Right lobe of liver (tissue), 6 donors: ENCODE results near the gene DNAH17. TPM values are rescaled to one million over a fixed set of nuclear protein-coding genes. Genes with fewer than 3 reads are reported as not detected.

ENCODE experiments used
- ATAC-seq, 4 donors: fragments of 200-7000 bp; cut with Tn5 transposase; one replicate each; pipeline ENCODE4 v1.9.1; 2020; ENCODE audit warnings: mild to moderate bottlenecking in 4 of 4, moderate library complexity in 4 of 4
- DNase-seq, 3 donors: peaks; one replicate each; pipeline ENCODE4 v3.0.0-alpha.2; 2020
- H3K27ac ChIP-seq, 3 donors: fragments of 200-600 bp; one replicate each; pipeline ENCODE4 v1.8.0; 2022
- H3K27me3 ChIP-seq, 2 donors: fragments of 200-600 bp; one replicate each; pipeline ENCODE4 v1.8.0; 2022
- H3K36me3 ChIP-seq, 4 donors: fragments of 200-600 bp; sonication (generic) in 1 of 4; one replicate each; pipeline versions ENCODE4 v1.5.1 to v1.8.0; 2017 to 2022; ENCODE audit warnings: control low read depth in 1 of 4
- H3K4me1 ChIP-seq, 4 donors: fragments of 200-600 bp; sonication (generic) in 1 of 4; one replicate each; pipeline versions ENCODE4 v1.5.1 to v1.8.0; 2017 to 2022; ENCODE audit warnings: control low read depth in 1 of 4
- H3K4me3 ChIP-seq, 3 donors: fragments of 200-600 bp; one replicate each; pipeline ENCODE4 v1.8.0; 2022
- H3K9me3 ChIP-seq, 4 donors: fragments of 200-600 bp; sonication (generic) in 1 of 4; one replicate each; pipeline versions ENCODE4 v1.5.1 to v1.8.0; 2017 to 2022; ENCODE audit warnings: control low read depth in 1 of 4
- POLR2A ChIP-seq: fragments of 450-650 bp; IDR thresholded peaks from one replicate; pipeline ENCODE4 v1.6.1; 2017; ENCODE audit warnings: antibody characterized with exemption, mild to moderate bottlenecking
- WGBS: methylation state at CpG from one replicate; pipeline ENCODE4 v1.1.6; 2018; ENCODE audit warnings: low coverage, low lambda C conversion rate; ENCODE audit not compliant: insufficient coverage; ENCODE audit errors: missing lambda C conversion rate; 5-methylcytosine and 5-hydroxymethylcytosine counted together
- intact Hi-C, 2 donors: fragments of 100-400 bp; cut with DNase I; formaldehyde crosslinking; loops; one replicate each; pipeline versions ENCODE4 v1.11.2 to v1.14.1; 2022
- total RNA-seq, 6 experiments: library from RNA; depleted of rRNA in 2 of 6; stranded (reverse); fragments of >200 nt in 2 of 6; fragmentation: NEBNext Ultra II Directional in 3 of 6; extraction: Animal tissue kit (Norgen Biotek cat#: 25700) in 3 of 6; gene quantifications; one replicate each; pipeline versions ENCODE4 v1.1.0 to v1.2.4, GENCODE V29; 2016 to 2023
- TF ChIP-seq, protein P1 (sequence below), 4 donors: fragments of 200-600 bp in 3 of 4; fragments of 450-650 bp in 1 of 4; IDR thresholded peaks; one replicate each; pipeline versions ENCODE4 v1.5.1 to v1.8.0; 2016 to 2022; ENCODE audit warnings: antibody characterized with exemption in 4 of 4, mild to moderate bottlenecking in 2 of 4
- donor health status: DM: no; HTN: yes; CAD: no.
- donor health status: DM: no; HTN: no; CAD: no.
- donor health status: DM: no; HTN: no; CAD: no.
- donor health status: DM: no; HTN: yes; CAD: no.
- donor health status: DM: no; HTN: yes; CAD: no.

DNAH17 gene
- total RNA-seq, 6 experiments from 2014 or later: 0.04 TPM; not detected in 5

DNA sequence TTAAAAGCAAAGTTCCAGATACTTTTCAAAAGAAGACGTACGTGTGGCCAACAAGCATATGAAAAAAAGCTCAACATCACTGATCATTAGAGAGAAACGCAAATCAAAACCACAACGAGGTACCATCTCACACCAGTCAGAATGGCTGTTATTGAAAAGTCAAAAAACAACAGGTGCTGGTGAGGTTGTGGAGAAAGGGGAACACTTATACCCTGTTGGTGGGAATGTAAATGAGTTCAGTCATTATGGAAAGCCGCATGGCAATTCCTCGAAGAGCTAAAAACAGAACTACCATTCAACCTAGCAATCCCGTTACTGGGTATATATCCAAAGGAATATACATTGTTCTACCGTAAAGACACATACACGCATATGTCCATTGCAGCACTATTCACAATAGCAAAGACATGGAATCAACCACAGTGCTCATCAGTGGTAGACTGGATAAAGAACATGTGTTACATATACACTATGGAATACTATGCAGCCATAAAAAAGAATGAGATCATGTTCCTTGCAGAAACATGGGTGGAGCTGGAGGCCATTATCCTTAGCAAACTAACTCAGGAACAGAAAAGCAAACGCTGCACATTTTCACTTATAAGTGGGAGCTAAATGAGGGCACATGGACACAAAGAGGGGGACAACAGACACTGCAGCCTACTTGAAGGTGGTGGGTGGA, 31.1 kb upstream of the DNAH17 start:
- no peaks in the 10 kb centered on the region for H3K27me3 ChIP-seq
- H3K27ac ChIP-seq: no peak overlapping the region
- H3K4me3 ChIP-seq: no peak overlapping the region
- no peaks in the 10 kb centered on the region for H3K9me3 ChIP-seq
- H3K36me3 ChIP-seq: no peaks in the 10 kb centered on the region
- ATAC-seq (no peak), DNase-seq (no peak)
- H3K4me1 ChIP-seq: no peaks in the 10 kb centered on the region
- intact Hi-C loops: no loop called here
- 82% methylated on average over 6 of the region's 10 CpGs for WGBS
- TF ChIP-seq, protein P1, sequence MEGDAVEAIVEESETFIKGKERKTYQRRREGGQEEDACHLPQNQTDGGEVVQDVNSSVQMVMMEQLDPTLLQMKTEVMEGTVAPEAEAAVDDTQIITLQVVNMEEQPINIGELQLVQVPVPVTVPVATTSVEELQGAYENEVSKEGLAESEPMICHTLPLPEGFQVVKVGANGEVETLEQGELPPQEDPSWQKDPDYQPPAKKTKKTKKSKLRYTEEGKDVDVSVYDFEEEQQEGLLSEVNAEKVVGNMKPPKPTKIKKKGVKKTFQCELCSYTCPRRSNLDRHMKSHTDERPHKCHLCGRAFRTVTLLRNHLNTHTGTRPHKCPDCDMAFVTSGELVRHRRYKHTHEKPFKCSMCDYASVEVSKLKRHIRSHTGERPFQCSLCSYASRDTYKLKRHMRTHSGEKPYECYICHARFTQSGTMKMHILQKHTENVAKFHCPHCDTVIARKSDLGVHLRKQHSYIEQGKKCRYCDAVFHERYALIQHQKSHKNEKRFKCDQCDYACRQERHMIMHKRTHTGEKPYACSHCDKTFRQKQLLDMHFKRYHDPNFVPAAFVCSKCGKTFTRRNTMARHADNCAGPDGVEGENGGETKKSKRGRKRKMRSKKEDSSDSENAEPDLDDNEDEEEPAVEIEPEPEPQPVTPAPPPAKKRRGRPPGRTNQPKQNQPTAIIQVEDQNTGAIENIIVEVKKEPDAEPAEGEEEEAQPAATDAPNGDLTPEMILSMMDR (IDR thresholded peaks at IDR 0.05): no peak
- TF ChIP-seq POLR2A: no peak

DNA sequence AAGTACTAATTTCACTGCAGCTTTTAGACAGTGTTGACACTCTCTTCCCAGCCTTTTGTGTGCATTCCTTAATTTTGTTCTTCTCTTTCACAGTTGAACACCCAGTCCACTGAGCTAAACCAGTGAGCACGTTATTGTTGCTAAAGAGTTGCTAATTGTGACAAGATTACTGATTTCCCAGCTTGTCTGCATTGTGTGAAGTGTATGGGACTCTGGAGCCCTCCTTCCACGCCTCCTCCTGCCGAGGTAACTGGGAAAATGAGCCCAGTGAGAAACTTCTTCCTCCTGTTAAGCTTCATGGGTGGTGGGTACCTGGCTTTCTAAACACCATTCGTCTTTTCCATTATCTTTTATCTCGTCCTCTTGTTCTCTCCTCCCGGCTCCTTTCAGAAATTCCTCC, 29.8 kb upstream of the DNAH17 start:
- no peak for TF ChIP-seq POLR2A
- TF ChIP-seq, protein P1 (IDR thresholded peaks at IDR 0.05): no peak
- H3K27me3 ChIP-seq: no peaks in the 10 kb centered on the region
- no peak overlapping the region for H3K4me3 ChIP-seq
- H3K9me3 ChIP-seq: no peaks in the 10 kb centered on the region
- intact Hi-C loops: no loop called here
- no peak overlapping the region for H3K27ac ChIP-seq
- DNase-seq: no peak
- no peaks in the 10 kb centered on the region for H3K4me1 ChIP-seq
- H3K36me3 ChIP-seq: no peaks in the 10 kb centered on the region
- WGBS: 51% methylated on average over 6 of the region's 6 CpGs
- no peak for ATAC-seq

DNA sequence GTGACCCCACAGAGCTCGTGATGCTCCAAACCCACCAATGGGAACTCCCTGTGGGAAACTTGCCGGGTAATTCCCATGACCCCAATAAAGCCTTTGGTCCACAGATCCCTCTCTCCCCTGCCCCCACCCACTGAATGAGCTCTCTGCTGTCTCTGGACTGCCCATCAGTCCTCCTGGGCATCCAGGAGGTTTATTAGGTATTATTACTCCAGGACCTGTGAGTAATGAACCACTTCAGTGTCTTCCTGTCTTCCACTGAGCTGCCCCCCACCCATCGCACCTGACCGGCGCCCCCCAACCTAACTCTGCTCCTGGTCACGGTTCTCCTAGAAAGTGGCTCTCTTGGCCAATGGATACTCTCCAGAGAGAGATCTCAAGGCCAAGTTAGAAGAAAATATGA, 28.7 kb upstream of the DNAH17 start:
- Histone ChIP-seq H3K36me3 (no peaks in the 10 kb centered on the region), H3K9me3 (no peaks in the 10 kb centered on the region), H3K4me1 (no peaks in the 10 kb centered on the region), H3K4me3 (no peak overlapping the region), H3K27ac (no peak overlapping the region), H3K27me3 (no peaks in the 10 kb centered on the region)
- ATAC-seq (no peak), DNase-seq (no peak)
- intact Hi-C loops: no loop called here
- 96% methylated on average over 4 of the region's 6 CpGs for WGBS
- TF ChIP-seq POLR2A: no peak
- TF ChIP-seq, protein P1 (IDR thresholded peaks at IDR 0.05): no peak

DNA sequence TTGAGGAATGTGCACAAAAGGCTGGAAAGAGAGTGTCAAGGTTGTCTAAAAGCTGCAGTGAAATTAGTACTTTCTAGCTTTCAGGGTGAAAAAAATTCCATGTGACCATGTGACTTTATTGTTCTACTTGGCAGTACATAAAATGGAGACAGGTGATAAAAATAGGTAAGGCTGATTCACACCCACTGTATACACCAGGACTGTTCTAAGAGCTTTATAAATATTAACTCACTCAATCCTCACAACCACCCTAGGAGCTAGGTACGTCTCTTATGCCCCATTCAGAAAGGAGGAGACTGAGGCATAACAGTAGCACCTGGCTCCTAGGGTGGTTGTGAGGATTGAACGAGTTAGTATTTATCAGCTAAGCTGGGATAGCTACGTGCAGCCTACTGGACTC, 28.2 kb upstream of the DNAH17 start:
- TF ChIP-seq POLR2A: no peak
- TF ChIP-seq, protein P1 (IDR thresholded peaks at IDR 0.05): no peak
- no peak for DNase-seq
- WGBS: 60% methylated on average over 1 of the region's 3 CpGs
- H3K4me1 ChIP-seq: no peaks in the 10 kb centered on the region
- H3K36me3 ChIP-seq: no peaks in the 10 kb centered on the region
- no peak overlapping the region for H3K27ac ChIP-seq
- H3K27me3 ChIP-seq: no peaks in the 10 kb centered on the region
- H3K4me3 ChIP-seq: no peak overlapping the region
- ATAC-seq: no peak
- intact Hi-C loops: no loop called here
- H3K9me3 ChIP-seq: no peaks in the 10 kb centered on the region
